Measurements from ENCODE around the gene MAPK8IP2.

MAPK8IP2 gene

DNA sequence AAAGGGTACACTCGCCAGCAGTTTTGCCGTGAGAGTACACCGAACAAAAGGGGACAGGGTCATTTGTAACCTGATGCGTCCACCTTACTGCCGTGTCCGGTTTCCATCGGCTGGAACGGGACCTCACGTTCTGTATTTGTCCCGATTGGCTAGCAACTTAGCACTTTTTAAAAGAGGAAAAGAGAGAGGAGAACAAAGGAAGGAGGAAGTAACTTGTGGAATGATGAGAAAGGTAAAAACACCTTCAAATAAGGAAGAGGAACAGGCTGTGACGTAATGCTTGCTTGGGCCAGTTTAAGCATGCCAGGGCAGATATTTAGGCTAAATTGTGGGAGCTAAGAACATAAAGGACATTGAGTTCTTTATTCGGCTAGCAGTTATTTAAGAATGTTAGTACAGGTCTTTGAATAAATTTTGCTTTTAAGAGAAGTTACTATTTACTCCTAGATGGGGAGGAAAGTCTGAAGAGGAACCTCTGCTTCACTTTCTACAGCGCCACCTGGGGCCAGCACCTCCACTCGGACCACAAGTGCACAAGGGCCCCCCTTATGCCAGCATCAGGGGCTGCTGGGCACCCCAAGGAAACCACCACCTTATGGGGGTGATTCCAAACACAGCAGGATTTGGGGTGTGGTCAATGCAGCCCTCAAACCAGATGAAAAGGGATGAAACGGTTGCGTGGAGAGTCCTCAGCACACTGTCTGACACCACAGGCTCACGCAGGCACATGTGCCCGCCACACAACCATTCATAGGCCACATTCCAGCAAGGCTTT, 21.5 kb downstream of the MAPK8IP2 start (continued):
- TF ChIP-seq, protein P1, sequence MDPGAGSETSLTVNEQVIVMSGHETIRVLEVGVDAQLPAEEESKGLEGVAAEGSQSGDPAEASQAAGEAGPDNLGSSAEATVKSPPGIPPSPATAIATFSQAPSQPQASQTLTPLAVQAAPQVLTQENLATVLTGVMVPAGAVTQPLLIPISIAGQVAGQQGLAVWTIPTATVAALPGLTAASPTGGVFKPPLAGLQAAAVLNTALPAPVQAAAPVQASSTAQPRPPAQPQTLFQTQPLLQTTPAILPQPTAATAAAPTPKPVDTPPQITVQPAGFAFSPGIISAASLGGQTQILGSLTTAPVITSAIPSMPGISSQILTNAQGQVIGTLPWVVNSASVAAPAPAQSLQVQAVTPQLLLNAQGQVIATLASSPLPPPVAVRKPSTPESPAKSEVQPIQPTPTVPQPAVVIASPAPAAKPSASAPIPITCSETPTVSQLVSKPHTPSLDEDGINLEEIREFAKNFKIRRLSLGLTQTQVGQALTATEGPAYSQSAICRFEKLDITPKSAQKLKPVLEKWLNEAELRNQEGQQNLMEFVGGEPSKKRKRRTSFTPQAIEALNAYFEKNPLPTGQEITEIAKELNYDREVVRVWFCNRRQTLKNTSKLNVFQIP (CRISPR knock-in tag; IDR thresholded peaks at IDR 0.05; ENCODE audit: borderline replicate concordance, low read depth): no peak
- no peak for TF ChIP-seq OSR1 (CRISPR knock-in tag; IDR thresholded peaks at IDR 0.05)

DNA sequence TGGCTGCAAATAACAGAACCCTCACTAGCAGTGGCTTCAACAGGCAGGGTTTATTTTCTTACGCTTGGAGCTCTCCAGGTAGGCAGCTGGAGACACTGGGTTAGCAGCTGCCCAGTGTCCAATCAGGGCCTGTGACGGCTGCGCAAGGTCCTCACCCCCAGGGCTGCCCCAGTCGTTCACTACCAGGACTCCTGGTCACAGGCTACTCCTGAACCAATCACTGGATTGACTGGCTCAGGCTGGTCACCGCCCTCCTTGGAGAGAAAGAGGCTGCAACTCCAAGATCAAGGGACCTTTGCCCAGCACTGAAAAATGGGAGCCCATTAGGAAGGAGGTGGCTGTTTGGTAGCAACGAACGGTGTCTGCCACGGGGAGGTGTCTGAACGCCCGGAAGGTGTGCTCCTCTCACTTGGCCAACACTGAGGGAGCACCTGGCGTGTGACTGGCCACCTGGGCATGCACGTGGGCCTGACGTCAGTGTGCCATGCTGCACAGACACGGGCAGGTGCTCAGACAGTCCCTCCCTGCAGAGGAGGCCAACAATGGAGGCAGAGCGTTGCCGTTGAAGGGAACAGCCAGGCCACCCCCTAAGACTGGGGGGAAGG, 22.2 kb downstream of the MAPK8IP2 start:
- ATAC-seq: no peak
- TF ChIP-seq ISL1 (CRISPR knock-in tag; IDR thresholded peaks at IDR 0.05) (no peak), CSDC2 (CRISPR knock-in tag; IDR thresholded peaks at IDR 0.05) (no peak), RARB (CRISPR knock-in tag; IDR thresholded peaks at IDR 0.05) (no peak), PPARA (CRISPR knock-in tag; IDR thresholded peaks at IDR 0.05; ENCODE audit: borderline replicate concordance) (no peak), ZFP30 (CRISPR knock-in tag; IDR thresholded peaks at IDR 0.05) (no peak), OSR1 (CRISPR knock-in tag; IDR thresholded peaks at IDR 0.05) (no peak), ZC3H10 (CRISPR knock-in tag; IDR thresholded peaks at IDR 0.05) (no peak), GLIS3 (CRISPR knock-in tag; IDR thresholded peaks at IDR 0.05) (no peak), SNAI2 (CRISPR knock-in tag; IDR thresholded peaks at IDR 0.05) (no peak), ZNF8 (CRISPR knock-in tag; IDR thresholded peaks at IDR 0.05) (no peak), ARNTL (CRISPR knock-in tag; IDR thresholded peaks at IDR 0.05; ENCODE audit: borderline replicate concordance, low read depth) (no peak)
- TF ChIP-seq, protein P2, sequence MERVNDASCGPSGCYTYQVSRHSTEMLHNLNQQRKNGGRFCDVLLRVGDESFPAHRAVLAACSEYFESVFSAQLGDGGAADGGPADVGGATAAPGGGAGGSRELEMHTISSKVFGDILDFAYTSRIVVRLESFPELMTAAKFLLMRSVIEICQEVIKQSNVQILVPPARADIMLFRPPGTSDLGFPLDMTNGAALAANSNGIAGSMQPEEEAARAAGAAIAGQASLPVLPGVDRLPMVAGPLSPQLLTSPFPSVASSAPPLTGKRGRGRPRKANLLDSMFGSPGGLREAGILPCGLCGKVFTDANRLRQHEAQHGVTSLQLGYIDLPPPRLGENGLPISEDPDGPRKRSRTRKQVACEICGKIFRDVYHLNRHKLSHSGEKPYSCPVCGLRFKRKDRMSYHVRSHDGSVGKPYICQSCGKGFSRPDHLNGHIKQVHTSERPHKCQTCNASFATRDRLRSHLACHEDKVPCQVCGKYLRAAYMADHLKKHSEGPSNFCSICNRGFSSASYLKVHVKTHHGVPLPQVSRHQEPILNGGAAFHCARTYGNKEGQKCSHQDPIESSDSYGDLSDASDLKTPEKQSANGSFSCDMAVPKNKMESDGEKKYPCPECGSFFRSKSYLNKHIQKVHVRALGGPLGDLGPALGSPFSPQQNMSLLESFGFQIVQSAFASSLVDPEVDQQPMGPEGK (CRISPR knock-in tag; IDR thresholded peaks at IDR 0.05; ENCODE audit: borderline replicate concordance): no peak
- TF ChIP-seq, protein P3, sequence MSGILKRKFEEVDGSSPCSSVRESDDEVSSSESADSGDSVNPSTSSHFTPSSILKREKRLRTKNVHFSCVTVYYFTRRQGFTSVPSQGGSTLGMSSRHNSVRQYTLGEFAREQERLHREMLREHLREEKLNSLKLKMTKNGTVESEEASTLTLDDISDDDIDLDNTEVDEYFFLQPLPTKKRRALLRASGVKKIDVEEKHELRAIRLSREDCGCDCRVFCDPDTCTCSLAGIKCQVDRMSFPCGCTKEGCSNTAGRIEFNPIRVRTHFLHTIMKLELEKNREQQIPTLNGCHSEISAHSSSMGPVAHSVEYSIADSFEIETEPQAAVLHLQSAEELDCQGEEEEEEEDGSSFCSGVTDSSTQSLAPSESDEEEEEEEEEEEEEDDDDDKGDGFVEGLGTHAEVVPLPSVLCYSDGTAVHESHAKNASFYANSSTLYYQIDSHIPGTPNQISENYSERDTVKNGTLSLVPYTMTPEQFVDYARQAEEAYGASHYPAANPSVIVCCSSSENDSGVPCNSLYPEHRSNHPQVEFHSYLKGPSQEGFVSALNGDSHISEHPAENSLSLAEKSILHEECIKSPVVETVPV (CRISPR knock-in tag; IDR thresholded peaks at IDR 0.05): no peak

DNA sequence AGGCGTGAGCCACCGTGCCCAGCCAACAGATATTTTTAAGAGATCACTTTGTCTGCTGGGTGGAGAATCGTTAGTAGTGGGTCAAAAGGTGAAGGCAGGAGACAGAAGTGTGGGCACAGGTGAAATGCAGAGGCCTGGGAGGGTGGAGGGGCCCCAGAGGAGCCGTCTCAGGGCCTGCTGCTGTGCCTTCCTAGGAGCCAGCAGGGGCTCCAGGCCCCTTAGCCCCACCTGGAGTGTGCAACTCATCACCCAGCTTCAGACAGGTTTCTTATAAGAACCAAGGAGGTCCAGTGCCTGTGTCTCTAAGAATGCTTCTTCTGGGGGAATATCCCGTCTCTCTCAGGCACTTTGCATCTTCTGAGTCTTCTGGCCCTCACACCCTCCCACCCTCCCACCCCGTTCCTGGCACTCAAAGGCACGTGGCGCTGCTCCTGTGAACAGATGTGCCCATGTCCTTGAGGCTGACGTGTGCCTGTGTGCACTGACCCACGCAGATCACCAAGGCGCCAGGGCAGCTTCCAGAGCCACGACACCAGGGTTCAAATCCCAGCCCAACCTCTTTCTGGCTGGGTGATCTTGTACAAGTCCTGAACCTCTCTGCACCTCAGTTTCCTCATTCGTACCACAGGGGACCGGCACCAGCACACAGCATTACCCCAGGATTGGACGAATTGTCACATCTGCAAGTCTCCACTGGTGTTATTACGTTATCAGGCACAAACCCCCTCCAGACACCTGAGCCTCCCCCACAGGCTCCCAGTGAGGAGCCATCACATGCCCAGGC, 23.9 kb downstream of the MAPK8IP2 start:
- TF ChIP-seq ZC3H10 (CRISPR knock-in tag; IDR thresholded peaks at IDR 0.05) (no peak), GLIS3 (CRISPR knock-in tag; IDR thresholded peaks at IDR 0.05) (no peak), PPARA (CRISPR knock-in tag; IDR thresholded peaks at IDR 0.05; ENCODE audit: borderline replicate concordance) (no peak), ARNTL (CRISPR knock-in tag; IDR thresholded peaks at IDR 0.05; ENCODE audit: borderline replicate concordance, low read depth) (no peak), ZFP3 (CRISPR knock-in tag; IDR thresholded peaks at IDR 0.05) (no peak), ZNF565 (CRISPR knock-in tag; conservative IDR thresholded peaks at IDR 0.05; ENCODE audit: low read depth) (no peak), RARB (CRISPR knock-in tag; IDR thresholded peaks at IDR 0.05) (no peak)
- TF ChIP-seq, protein P4, sequence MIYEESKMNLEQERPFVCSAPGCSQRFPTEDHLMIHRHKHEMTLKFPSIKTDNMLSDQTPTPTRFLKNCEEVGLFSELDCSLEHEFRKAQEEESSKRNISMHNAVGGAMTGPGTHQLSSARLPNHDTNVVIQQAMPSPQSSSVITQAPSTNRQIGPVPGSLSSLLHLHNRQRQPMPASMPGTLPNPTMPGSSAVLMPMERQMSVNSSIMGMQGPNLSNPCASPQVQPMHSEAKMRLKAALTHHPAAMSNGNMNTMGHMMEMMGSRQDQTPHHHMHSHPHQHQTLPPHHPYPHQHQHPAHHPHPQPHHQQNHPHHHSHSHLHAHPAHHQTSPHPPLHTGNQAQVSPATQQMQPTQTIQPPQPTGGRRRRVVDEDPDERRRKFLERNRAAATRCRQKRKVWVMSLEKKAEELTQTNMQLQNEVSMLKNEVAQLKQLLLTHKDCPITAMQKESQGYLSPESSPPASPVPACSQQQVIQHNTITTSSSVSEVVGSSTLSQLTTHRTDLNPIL (CRISPR knock-in tag; IDR thresholded peaks at IDR 0.05; ENCODE audit: low read depth): no peak
- TF ChIP-seq, protein P1 (CRISPR knock-in tag; IDR thresholded peaks at IDR 0.05; ENCODE audit: borderline replicate concordance, low read depth): no peak
- ATAC-seq: no peak

Measured in SK-N-SH treated with all-trans-retinoic acid at 6 μM for 48 hours (cell line).